Retina (tissue), 1 donor: ENCODE measurements around the gene C11orf42.

Source experiments
- DNase-seq: peaks from one replicate; pipeline ENCODE4 v3.0.0-alpha.2; 2016

C11orf42 gene

GRCh38 chr11:6260207-6260726 is 54.9 kb downstream of the C11orf42 start:
- DNase-seq = peak; percentile 23
